ENCODE data around the gene KRT32. TPM values are rescaled to one million over a fixed set of nuclear protein-coding genes. Genes with fewer than 3 reads are reported as not detected.

Gene KRT32
- total RNA-seq, 4 donors from 2014 or later = 0.46 to 11.6 TPM; not detected in 2

GRCh38 chr17:41498276-41498675 is 31.1 kb upstream of the KRT32 start:
- no peak for DNase-seq (ENCODE audit: low spot score in 2 of 2)
- intact Hi-C loops (cut with DNase I; ENCODE audit: low total_unique reads) = no loop called here
- TF ChIP-seq POLR2A (IDR thresholded peaks at IDR 0.05) = no peak
- TF ChIP-seq, protein P1, sequence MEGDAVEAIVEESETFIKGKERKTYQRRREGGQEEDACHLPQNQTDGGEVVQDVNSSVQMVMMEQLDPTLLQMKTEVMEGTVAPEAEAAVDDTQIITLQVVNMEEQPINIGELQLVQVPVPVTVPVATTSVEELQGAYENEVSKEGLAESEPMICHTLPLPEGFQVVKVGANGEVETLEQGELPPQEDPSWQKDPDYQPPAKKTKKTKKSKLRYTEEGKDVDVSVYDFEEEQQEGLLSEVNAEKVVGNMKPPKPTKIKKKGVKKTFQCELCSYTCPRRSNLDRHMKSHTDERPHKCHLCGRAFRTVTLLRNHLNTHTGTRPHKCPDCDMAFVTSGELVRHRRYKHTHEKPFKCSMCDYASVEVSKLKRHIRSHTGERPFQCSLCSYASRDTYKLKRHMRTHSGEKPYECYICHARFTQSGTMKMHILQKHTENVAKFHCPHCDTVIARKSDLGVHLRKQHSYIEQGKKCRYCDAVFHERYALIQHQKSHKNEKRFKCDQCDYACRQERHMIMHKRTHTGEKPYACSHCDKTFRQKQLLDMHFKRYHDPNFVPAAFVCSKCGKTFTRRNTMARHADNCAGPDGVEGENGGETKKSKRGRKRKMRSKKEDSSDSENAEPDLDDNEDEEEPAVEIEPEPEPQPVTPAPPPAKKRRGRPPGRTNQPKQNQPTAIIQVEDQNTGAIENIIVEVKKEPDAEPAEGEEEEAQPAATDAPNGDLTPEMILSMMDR (IDR thresholded peaks at IDR 0.05) = no peak
- 58 to 67% methylated on average over 6 of the region's 6 CpGs for WGBS, 2 donors
- no peak overlapping the region for H3K4me3 ChIP-seq (ENCODE audit: low read depth, poor library complexity, severe bottlenecking)

DNA sequence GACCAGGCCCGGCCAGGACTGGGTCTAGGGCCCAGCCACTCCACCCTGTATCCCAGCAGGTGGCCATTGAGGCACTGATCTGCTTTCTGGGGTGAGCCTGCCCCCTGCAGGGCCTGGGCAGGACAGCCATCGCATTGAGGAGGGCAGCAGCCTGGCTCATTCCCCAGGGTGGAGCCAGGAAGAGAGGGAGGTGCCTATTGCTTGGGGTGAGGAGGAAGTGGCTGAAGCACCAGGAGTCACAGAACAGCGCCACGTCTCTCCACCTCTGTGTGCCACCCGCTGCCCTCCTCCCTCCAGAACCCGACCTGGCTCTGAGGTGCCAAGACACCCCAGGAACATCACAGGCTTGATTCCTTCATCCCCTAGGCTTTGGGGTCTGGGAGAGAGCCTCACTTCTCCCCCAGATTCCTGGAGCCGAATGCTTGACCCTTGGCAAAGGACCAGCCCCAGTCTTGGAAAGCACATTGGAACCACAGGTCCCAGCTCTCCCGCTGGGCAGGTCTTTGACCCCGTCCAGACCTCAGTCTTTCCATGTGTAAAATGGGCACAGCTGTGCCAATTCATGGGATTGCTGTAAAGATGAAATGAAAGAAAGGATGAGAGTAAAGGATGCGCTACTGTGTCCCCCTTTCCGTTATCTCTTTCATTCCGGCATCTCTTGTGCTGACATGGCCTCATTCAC is 29.8 kb upstream of the KRT32 start:
- 42 to 57% methylated on average over 10 to 12 of the region's 12 CpGs for WGBS, 2 donors
- no peak overlapping the region for H3K4me3 ChIP-seq (ENCODE audit: low read depth, poor library complexity, severe bottlenecking)
- TF ChIP-seq, protein P1 (IDR thresholded peaks at IDR 0.05) = peak in 1 of 3 donors; percentile 52
- no peak for TF ChIP-seq POLR2A (IDR thresholded peaks at IDR 0.05)
- peak in 1 of 2 donors; percentile 66 for DNase-seq (ENCODE audit: low spot score in 2 of 2)
- intact Hi-C loops (cut with DNase I; ENCODE audit: low total_unique reads) = no loop called here

DNA sequence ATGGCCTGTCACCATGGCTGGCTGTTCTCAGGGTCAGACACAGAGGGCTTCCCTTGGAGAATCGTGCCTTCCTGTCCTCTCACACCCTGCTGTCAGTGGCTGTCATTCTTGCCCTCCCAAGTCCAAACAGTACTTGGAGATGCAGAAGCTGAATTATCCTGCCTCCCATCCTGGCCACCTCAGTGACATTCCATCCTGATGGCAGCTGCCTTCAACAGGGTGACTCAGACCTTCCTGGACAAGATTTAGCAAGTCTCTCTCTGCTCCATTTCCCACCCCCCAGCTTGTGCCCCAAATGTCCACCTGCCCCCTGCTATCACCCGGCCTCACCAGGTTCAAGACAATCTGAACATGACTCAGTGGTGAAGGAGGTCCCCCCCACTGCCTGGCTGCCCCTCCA is 27.3 kb upstream of the KRT32 start:
- 25 to 50% methylated on average over 1 to 2 of the region's 2 CpGs for WGBS, 2 donors
- H3K4me3 ChIP-seq (ENCODE audit: low read depth, poor library complexity, severe bottlenecking) = no peak overlapping the region
- TF ChIP-seq, protein P1 (IDR thresholded peaks at IDR 0.05) = no peak
- no peak for DNase-seq (ENCODE audit: low spot score in 2 of 2)
- intact Hi-C loops (cut with DNase I; ENCODE audit: low total_unique reads) = no loop called here

GRCh38 chr17:41492771-41493170 is 25.6 kb upstream of the KRT32 start:
- WGBS, 2 donors = 52 to 55% methylated on average over 4 of the region's 4 CpGs
- no peak for DNase-seq (ENCODE audit: low spot score in 2 of 2)
- intact Hi-C loops (cut with DNase I; ENCODE audit: low total_unique reads) = no loop called here
- TF ChIP-seq, protein P1 (IDR thresholded peaks at IDR 0.05) = no peak
- TF ChIP-seq POLR2A (IDR thresholded peaks at IDR 0.05) = no peak
- H3K4me3 ChIP-seq (ENCODE audit: low read depth, poor library complexity, severe bottlenecking) = no peak overlapping the region

GRCh38 chr17:41492351-41492750 is 25.2 kb upstream of the KRT32 start:
- no peak overlapping the region for H3K4me3 ChIP-seq (ENCODE audit: low read depth, poor library complexity, severe bottlenecking)
- 63 to 67% methylated on average over 6 of the region's 6 CpGs for WGBS, 2 donors
- TF ChIP-seq, protein P1 (IDR thresholded peaks at IDR 0.05) = no peak
- TF ChIP-seq POLR2A (IDR thresholded peaks at IDR 0.05) = no peak
- intact Hi-C loops (cut with DNase I; ENCODE audit: low total_unique reads) = no loop called here
- DNase-seq (ENCODE audit: low spot score in 2 of 2) = no peak

GRCh38 chr17:41491476-41491875 is 24.3 kb upstream of the KRT32 start:
- no peak for DNase-seq (ENCODE audit: low spot score in 2 of 2)
- no peak for TF ChIP-seq POLR2A (IDR thresholded peaks at IDR 0.05)
- TF ChIP-seq, protein P1 (IDR thresholded peaks at IDR 0.05) = no peak
- 88 to 90% methylated on average over 2 of the region's 2 CpGs for WGBS, 2 donors
- intact Hi-C loops (cut with DNase I; ENCODE audit: low total_unique reads) = no loop called here
- H3K4me3 ChIP-seq (ENCODE audit: low read depth, poor library complexity, severe bottlenecking) = no peak overlapping the region

Measured in lower leg skin (tissue), 4 donors.